WTC11 (cell line): ENCODE data around the gene A1BG. TPM values are rescaled to one million over a fixed set of nuclear protein-coding genes. Genes with fewer than 3 reads are reported as not detected.

Experiments
- ATAC-seq: fragments of 200-7000 bp; cut with Tn5 transposase; 2 replicates; pipeline ENCODE4 v1.10.0; 2021; ENCODE audit warnings: mild to moderate bottlenecking, moderate library complexity
- CTCF ChIA-PET: fragments of 300-600 bp; sonication (Branson Sonifier 250); formaldehyde crosslinking; loops from one replicate; lab custom pipeline; 2021; ENCODE audit warnings: antibody characterized with exemption; lab: Charles Lee
- POLR2A ChIA-PET: fragments of 350-600 bp; sonication (Branson Sonifier 250); formaldehyde crosslinking; loops from one replicate; lab custom pipeline; 2021; ENCODE audit warnings: antibody characterized with exemption; lab: Charles Lee
- DNase-seq: peaks from one replicate; pipeline ENCODE4 v3.0.0; 2021; ENCODE audit warnings: low spot score
- H3K27ac Mint-ChIP-seq: 2 replicates; pipeline ENCODE4 v1.8.0; 2021; ENCODE audit warnings: mixed read lengths
- H3K27me3 Mint-ChIP-seq: 2 replicates; pipeline ENCODE4 v1.8.0; 2021; ENCODE audit warnings: low read depth, mild to moderate bottlenecking, moderate library complexity, mixed read lengths
- H3K36me3 Mint-ChIP-seq: 2 replicates; pipeline ENCODE4 v1.8.0; 2021; ENCODE audit warnings: mixed read lengths
- H3K4me1 Mint-ChIP-seq: 2 replicates; pipeline ENCODE4 v1.8.0; 2022; ENCODE audit warnings: mixed read lengths
- H3K4me3 Mint-ChIP-seq: 2 replicates; pipeline ENCODE4 v1.8.0; 2021; ENCODE audit warnings: mild to moderate bottlenecking, moderate library complexity, mixed read lengths
- H3K9me3 Mint-ChIP-seq: 2 replicates; pipeline ENCODE4 v1.8.0; 2021; ENCODE audit warnings: mixed read lengths
- FOXP1 ChIP-seq: sonication (generic); formaldehyde crosslinking; IDR thresholded peaks from 2 replicates; pipeline ENCODE4 v1.8.0; 2022; ENCODE audit warnings: missing genetic modification reagents, mild to moderate bottlenecking, moderate library complexity, borderline replicate concordance
- HMGXB4 ChIP-seq: sonication (generic); formaldehyde crosslinking; IDR thresholded peaks from 2 replicates; pipeline ENCODE4 v1.8.1; 2023; ENCODE audit warnings: mild to moderate bottlenecking, moderate library complexity, missing genetic modification reagents
- IRF2 ChIP-seq: sonication (generic); formaldehyde crosslinking; IDR thresholded peaks from 2 replicates; pipeline ENCODE4 v1.8.0; 2022; ENCODE audit warnings: low read depth, missing genetic modification reagents, borderline replicate concordance
- MXD4 ChIP-seq: fragments of 250-450 bp; sonication (Bioruptor Pico); IDR thresholded peaks from 2 replicates; pipeline ENCODE4 v1.8.0; 2021; ENCODE audit warnings: mild to moderate bottlenecking, moderate library complexity, borderline replicate concordance
- NR3C1 ChIP-seq: sonication (generic); formaldehyde crosslinking; conservative IDR thresholded peaks from 2 replicates; pipeline ENCODE4 v1.8.1; 2023; ENCODE audit warnings: low read depth, mild to moderate bottlenecking, missing genetic modification reagents
- OVOL2 ChIP-seq: fragments of 250-450 bp; sonication (Bioruptor Pico); IDR thresholded peaks from 2 replicates; pipeline ENCODE4 v1.9.0; 2021; ENCODE audit warnings: mild to moderate bottlenecking, borderline replicate concordance
- SMAD4 ChIP-seq: sonication (generic); formaldehyde crosslinking; IDR thresholded peaks from 2 replicates; pipeline ENCODE4 v1.8.0; 2022; ENCODE audit warnings: mild to moderate bottlenecking, missing genetic modification reagents
- TCF7 ChIP-seq: sonication (generic); formaldehyde crosslinking; IDR thresholded peaks from 2 replicates; pipeline ENCODE4 v1.8.0; 2022; ENCODE audit warnings: mild to moderate bottlenecking, low read depth, missing genetic modification reagents, moderate library complexity
- TEAD1 ChIP-seq: sonication (generic); formaldehyde crosslinking; IDR thresholded peaks from 2 replicates; pipeline ENCODE4 v1.8.0; 2022; ENCODE audit warnings: mild to moderate bottlenecking, missing genetic modification reagents
- TEAD4 ChIP-seq: sonication (generic); formaldehyde crosslinking; IDR thresholded peaks from 2 replicates; pipeline ENCODE4 v1.8.0; 2022; ENCODE audit warnings: mild to moderate bottlenecking, missing genetic modification reagents
- TP53 ChIP-seq: sonication (generic); formaldehyde crosslinking; IDR thresholded peaks from 2 replicates; pipeline ENCODE4 v1.8.1; 2023; ENCODE audit warnings: mild to moderate bottlenecking, missing genetic modification reagents
- ZBTB21 ChIP-seq: sonication (generic); formaldehyde crosslinking; IDR thresholded peaks from 2 replicates; pipeline ENCODE4 v1.8.1; 2023; ENCODE audit warnings: mild to moderate bottlenecking, missing genetic modification reagents, borderline replicate concordance
- ZNF121 ChIP-seq: sonication (generic); formaldehyde crosslinking; IDR thresholded peaks from 2 replicates; pipeline ENCODE4 v1.8.0; 2023; ENCODE audit warnings: missing genetic modification reagents
- ZNF219 ChIP-seq: sonication (generic); formaldehyde crosslinking; IDR thresholded peaks from 2 replicates; pipeline ENCODE4 v1.8.0; 2023; ENCODE audit warnings: missing genetic modification reagents, mild to moderate bottlenecking, borderline replicate concordance
- ZNF232 ChIP-seq: sonication (generic); formaldehyde crosslinking; IDR thresholded peaks from 2 replicates; pipeline ENCODE4 v1.8.0; 2022; ENCODE audit warnings: mild to moderate bottlenecking, missing genetic modification reagents
- ZNF396 ChIP-seq: fragments of 250-450 bp; sonication (Bioruptor Pico); IDR thresholded peaks from 2 replicates; pipeline ENCODE4 v1.8.0; 2021; ENCODE audit warnings: mild to moderate bottlenecking, moderate library complexity, borderline replicate concordance
- ZNF425 ChIP-seq: fragments of 250-450 bp; sonication (Bioruptor Pico); conservative IDR thresholded peaks from 2 replicates; pipeline ENCODE4 v1.9.0; 2021; ENCODE audit warnings: mild to moderate bottlenecking
- total RNA-seq: library from RNA; stranded (reverse); gene quantifications from 3 replicates; pipeline ENCODE4 v1.2.3, GENCODE V29; 2021
- TF ChIP-seq, protein P1 (sequence below): fragments of 250-450 bp; sonication (Bioruptor Pico); IDR thresholded peaks from 2 replicates; pipeline ENCODE4 v1.9.0; 2021; ENCODE audit warnings: mild to moderate bottlenecking, borderline replicate concordance
- TF ChIP-seq, protein P2 (sequence below): sonication (generic); formaldehyde crosslinking; IDR thresholded peaks from 2 replicates; pipeline ENCODE4 v1.8.0; 2022; ENCODE audit warnings: mild to moderate bottlenecking, missing genetic modification reagents
- TF ChIP-seq, protein P3 (sequence below): fragments of 250-450 bp; sonication (Bioruptor Pico); IDR thresholded peaks from 2 replicates; pipeline ENCODE4 v1.9.0; 2021; ENCODE audit warnings: mild to moderate bottlenecking

Gene A1BG
- total RNA-seq, 1 experiment from 2014 or later = 24.3 TPM

DNA sequence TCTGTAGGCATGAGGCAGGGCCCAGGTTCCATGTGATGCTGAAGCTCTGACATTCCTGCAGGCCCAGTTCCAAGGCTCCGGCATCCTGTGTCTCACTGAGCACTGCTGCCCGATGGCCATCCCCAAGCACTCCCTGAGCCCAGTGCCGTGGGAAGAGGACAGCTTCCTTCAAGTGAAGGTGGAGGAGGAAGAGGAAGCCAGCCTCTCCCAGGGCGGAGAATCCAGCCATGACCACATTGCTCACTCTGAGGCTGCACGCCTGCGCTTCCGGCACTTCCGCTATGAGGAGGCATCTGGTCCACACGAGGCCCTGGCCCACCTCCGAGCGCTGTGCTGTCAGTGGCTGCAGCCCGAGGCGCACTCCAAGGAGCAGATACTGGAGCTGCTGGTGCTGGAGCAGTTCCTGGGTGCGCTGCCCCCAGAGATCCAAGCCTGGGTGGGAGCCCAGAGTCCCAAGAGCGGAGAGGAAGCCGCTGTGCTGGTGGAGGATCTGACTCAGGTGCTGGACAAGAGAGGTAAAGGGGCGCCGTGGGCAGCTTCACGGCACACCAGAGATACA lies 18.5 kb downstream of the A1BG start (continued):
- TF ChIP-seq, protein P1, sequence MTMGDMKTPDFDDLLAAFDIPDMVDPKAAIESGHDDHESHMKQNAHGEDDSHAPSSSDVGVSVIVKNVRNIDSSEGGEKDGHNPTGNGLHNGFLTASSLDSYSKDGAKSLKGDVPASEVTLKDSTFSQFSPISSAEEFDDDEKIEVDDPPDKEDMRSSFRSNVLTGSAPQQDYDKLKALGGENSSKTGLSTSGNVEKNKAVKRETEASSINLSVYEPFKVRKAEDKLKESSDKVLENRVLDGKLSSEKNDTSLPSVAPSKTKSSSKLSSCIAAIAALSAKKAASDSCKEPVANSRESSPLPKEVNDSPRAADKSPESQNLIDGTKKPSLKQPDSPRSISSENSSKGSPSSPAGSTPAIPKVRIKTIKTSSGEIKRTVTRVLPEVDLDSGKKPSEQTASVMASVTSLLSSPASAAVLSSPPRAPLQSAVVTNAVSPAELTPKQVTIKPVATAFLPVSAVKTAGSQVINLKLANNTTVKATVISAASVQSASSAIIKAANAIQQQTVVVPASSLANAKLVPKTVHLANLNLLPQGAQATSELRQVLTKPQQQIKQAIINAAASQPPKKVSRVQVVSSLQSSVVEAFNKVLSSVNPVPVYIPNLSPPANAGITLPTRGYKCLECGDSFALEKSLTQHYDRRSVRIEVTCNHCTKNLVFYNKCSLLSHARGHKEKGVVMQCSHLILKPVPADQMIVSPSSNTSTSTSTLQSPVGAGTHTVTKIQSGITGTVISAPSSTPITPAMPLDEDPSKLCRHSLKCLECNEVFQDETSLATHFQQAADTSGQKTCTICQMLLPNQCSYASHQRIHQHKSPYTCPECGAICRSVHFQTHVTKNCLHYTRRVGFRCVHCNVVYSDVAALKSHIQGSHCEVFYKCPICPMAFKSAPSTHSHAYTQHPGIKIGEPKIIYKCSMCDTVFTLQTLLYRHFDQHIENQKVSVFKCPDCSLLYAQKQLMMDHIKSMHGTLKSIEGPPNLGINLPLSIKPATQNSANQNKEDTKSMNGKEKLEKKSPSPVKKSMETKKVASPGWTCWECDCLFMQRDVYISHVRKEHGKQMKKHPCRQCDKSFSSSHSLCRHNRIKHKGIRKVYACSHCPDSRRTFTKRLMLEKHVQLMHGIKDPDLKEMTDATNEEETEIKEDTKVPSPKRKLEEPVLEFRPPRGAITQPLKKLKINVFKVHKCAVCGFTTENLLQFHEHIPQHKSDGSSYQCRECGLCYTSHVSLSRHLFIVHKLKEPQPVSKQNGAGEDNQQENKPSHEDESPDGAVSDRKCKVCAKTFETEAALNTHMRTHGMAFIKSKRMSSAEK (CRISPR knock-in tag) = no peak

DNA sequence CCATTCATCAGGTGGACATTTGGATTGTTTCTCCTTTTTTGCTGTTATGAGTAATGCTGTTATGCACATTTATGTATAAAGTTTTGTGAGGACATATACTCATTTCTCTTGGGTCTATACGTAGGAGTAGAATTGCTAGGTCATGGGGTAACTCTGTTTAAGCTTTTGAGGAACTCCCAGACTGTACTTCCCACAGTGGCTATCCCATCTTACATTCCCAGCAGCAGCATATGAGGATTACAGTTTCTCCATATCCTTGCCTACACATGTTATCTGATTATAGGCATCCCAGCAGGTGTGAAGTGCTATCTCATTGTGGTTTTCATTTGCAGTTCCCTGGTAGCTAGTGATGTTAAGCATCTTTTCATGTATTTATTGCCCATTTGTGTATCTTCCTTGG lies 20.6 kb downstream of the A1BG start:
- Mint-ChIP-seq H3K4me1 (peaks cover 4% of the 10 kb centered on the region; the same call in 1 of the 2 replicates), H3K27me3 (no peaks in the 10 kb centered on the region), H3K36me3 (peaks cover 7% of the 10 kb centered on the region), H3K27ac (no peak overlapping the region), H3K9me3 (no peaks in the 10 kb centered on the region), H3K4me3 (no peak overlapping the region)
- TF ChIP-seq TEAD1 (CRISPR knock-in tag) (no peak), TEAD4 (CRISPR knock-in tag) (no peak), SMAD4 (CRISPR knock-in tag) (no peak), TP53 (CRISPR knock-in tag) (no peak), MXD4 (CRISPR knock-in tag) (no peak), NR3C1 (CRISPR knock-in tag) (no peak), ZBTB21 (CRISPR knock-in tag) (no peak), TCF7 (CRISPR knock-in tag) (no peak)
- DNase-seq = no peak
- ChIA-PET POLR2A (no interaction called here), CTCF (interaction anchor here (1.3 kb wide), 1 partner anchor 15 kb away, joined by 3 read pairs; no protein-coding TSS in a partner anchor)
- no peak for ATAC-seq

DNA sequence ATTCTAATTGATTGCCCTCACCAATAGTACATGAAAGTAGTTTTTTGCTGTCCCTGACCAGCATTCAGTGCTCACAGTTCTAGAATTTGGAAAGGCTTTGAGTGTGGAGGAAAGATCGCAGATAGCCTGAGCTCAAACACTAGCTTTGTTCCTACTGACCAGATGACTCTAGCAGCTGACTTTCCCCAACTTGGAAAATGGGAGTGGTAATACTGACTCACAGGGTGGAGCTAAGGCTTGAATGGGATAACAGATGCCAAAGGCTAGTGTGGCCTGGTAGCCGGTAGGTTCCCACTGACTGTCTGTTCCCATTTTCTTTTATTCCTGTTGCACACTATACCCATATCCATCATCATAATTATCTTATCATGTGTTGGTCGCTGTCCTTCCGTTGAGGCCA lies 22.8 kb downstream of the A1BG start:
- no peak overlapping the region for H3K4me3 Mint-ChIP-seq
- POLR2A ChIA-PET = interaction anchor here (1.1 kb wide), 1 partner anchor 32 kb away, joined by 3 read pairs; no protein-coding TSS in a partner anchor
- H3K4me1 Mint-ChIP-seq = peaks cover 4% of the 10 kb centered on the region; the same call in 1 of the 2 replicates
- CTCF ChIA-PET = interaction anchor here (1.4 to 2.5 kb wide), 3 partner anchors 8 to 26 kb away, joined by 4 to 10 read pairs (median 7); no protein-coding TSS in a partner anchor
- ATAC-seq = no peak
- peaks cover 2% of the 10 kb centered on the region; the same call in 1 of the 2 replicates for H3K36me3 Mint-ChIP-seq
- H3K27me3 Mint-ChIP-seq = no peaks in the 10 kb centered on the region
- H3K9me3 Mint-ChIP-seq = no peaks in the 10 kb centered on the region
- no peak for DNase-seq
- H3K27ac Mint-ChIP-seq = peak overlapping the region; percentile 17; the same call in 1 of the 2 replicates
- TF ChIP-seq, protein P2, sequence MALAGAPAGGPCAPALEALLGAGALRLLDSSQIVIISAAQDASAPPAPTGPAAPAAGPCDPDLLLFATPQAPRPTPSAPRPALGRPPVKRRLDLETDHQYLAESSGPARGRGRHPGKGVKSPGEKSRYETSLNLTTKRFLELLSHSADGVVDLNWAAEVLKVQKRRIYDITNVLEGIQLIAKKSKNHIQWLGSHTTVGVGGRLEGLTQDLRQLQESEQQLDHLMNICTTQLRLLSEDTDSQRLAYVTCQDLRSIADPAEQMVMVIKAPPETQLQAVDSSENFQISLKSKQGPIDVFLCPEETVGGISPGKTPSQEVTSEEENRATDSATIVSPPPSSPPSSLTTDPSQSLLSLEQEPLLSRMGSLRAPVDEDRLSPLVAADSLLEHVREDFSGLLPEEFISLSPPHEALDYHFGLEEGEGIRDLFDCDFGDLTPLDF (CRISPR knock-in tag) = no peak
- TF ChIP-seq TEAD4 (CRISPR knock-in tag) (no peak), TEAD1 (CRISPR knock-in tag) (no peak), ZNF396 (no peak), HMGXB4 (CRISPR knock-in tag) (no peak), NR3C1 (CRISPR knock-in tag) (no peak), OVOL2 (CRISPR knock-in tag) (no peak), ZNF219 (CRISPR knock-in tag) (no peak), IRF2 (no peak), ZNF121 (CRISPR knock-in tag) (no peak), FOXP1 (CRISPR knock-in tag) (no peak), ZNF425 (no peak), ZNF232 (CRISPR knock-in tag) (no peak)
- TF ChIP-seq, protein P3, sequence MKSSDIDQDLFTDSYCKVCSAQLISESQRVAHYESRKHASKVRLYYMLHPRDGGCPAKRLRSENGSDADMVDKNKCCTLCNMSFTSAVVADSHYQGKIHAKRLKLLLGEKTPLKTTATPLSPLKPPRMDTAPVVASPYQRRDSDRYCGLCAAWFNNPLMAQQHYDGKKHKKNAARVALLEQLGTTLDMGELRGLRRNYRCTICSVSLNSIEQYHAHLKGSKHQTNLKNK (CRISPR knock-in tag) = no peak
